SU-DHL-6 (cell line): ENCODE measurements around the gene OBSCN.

ENCODE experiments used
- H2AFZ ChIP-seq: fragments of 200-600 bp; sonication (generic); 2 replicates; pipeline ENCODE4 v1.6.1; 2014; ENCODE audit warnings: low read depth, mild to moderate bottlenecking, moderate library complexity, mixed read lengths, antibody characterized with exemption, low read length; ENCODE audit not compliant: severe bottlenecking
- H3F3A ChIP-seq: fragments of 200-600 bp; shearing (Covaris generic); 2 replicates; pipeline ENCODE4 v1.6.0; 2016; ENCODE audit warnings: antibody characterized with exemption, mild to moderate bottlenecking; ENCODE audit not compliant: insufficient read depth
- H3K27ac ChIP-seq: fragments of 200-600 bp; sonication (generic); 2 replicates; pipeline ENCODE4 v1.5.1; 2016; ENCODE audit warnings: low read depth, mild to moderate bottlenecking, low read length, moderate library complexity, mixed read lengths
- H3K27me3 ChIP-seq: fragments of 200-600 bp; sonication (generic), shearing (Covaris generic); 2 replicates; pipeline ENCODE4 v1.6.0; 2014; ENCODE audit warnings: mild to moderate bottlenecking, low read length
- H3K36me3 ChIP-seq: fragments of 200-600 bp; sonication (generic); 2 replicates; pipeline ENCODE4 v1.6.1; 2014; ENCODE audit warnings: mild to moderate bottlenecking, low read length, mixed read lengths
- H3K4me2 ChIP-seq: fragments of 300-600, 200-600 bp; shearing (Covaris generic), sonication (generic); 2 replicates; pipeline ENCODE4 v1.6.0; 2014; ENCODE audit warnings: low read length, low read depth, mild to moderate bottlenecking; ENCODE audit not compliant: poor library complexity, severe bottlenecking
- H3K4me3 ChIP-seq: fragments of 200-600 bp; sonication (generic); 2 replicates; pipeline ENCODE4 v1.5.1; 2014; ENCODE audit warnings: antibody characterized with exemption, low read length, mild to moderate bottlenecking, mixed read lengths; ENCODE audit not compliant: insufficient read depth, poor library complexity, severe bottlenecking
- H3K79me2 ChIP-seq: fragments of 200-600 bp; sonication (generic); 2 replicates; pipeline ENCODE4 v1.6.1; 2014; ENCODE audit warnings: mild to moderate bottlenecking, low read length, moderate library complexity; ENCODE audit not compliant: insufficient read depth
- H3K9ac ChIP-seq: fragments of 200-600 bp; sonication (generic); 2 replicates; pipeline ENCODE4 v1.7.0; 2014; ENCODE audit warnings: mild to moderate bottlenecking, low read length
- H3K9me2 ChIP-seq: fragments of 200-600 bp; sonication (generic); replicated peaks from 2 replicates; pipeline ENCODE4 v1.6.1; 2014; ENCODE audit warnings: low read length; ENCODE audit not compliant: insufficient read depth
- H3K9me3 ChIP-seq: fragments of 200-600 bp; sonication (generic); 2 replicates; pipeline ENCODE4 v1.6.1; 2014; ENCODE audit warnings: low read length, mixed read lengths; ENCODE audit not compliant: insufficient read depth
- H4K20me1 ChIP-seq: fragments of 200-600 bp; sonication (generic); 2 replicates; pipeline ENCODE4 v1.6.1; 2014; ENCODE audit warnings: low read depth, mild to moderate bottlenecking, antibody characterized with exemption, low read length, moderate library complexity, mixed read lengths
- EZH2phosphoT487 ChIP-seq: fragments of 200-600 bp; sonication (generic), shearing (Covaris generic); conservative IDR thresholded peaks from 2 replicates; pipeline ENCODE4 v1.6.1; 2018; ENCODE audit warnings: mild to moderate bottlenecking, antibody characterized with exemption, low read length, moderate library complexity, mixed read lengths
- TF ChIP-seq, protein P1 (sequence below): fragments of 200-600 bp; sonication (generic); IDR thresholded peaks from one replicate; pipeline ENCODE4 v1.5.1; 2017; ENCODE audit warnings: antibody characterized with exemption, mild to moderate bottlenecking, low read length, moderate library complexity; ENCODE audit not compliant: insufficient read depth, poor library complexity, severe bottlenecking

Gene OBSCN

DNA sequence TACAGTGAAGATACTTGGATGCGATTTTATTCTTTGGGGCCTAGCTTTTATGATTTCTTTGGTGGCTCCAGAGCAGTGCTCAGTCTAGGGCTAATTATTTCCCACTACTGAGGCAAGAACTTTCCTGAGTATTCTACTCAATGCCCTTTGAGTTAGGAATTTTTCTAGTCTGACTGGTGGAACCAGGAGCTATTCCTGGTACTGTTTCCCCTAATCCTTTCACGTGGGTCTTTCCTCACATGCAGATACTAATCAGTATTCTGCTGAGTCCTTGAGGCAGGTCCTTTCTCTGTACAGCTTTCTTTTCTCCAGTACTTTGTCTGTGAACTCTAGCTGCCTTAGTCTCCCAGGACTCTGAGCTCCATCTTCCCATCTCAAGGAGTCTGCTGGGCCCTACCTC, 122.0 kb downstream of the OBSCN start:
- Histone ChIP-seq H3K9ac (no peak overlapping the region), H2AFZ (no peak overlapping the region), H3K4me2 (no peak overlapping the region), H3K9me3 (no peaks in the 10 kb centered on the region), H3K36me3 (no peaks in the 10 kb centered on the region), H3K79me2 (no peaks in the 10 kb centered on the region), H4K20me1 (no peaks in the 10 kb centered on the region), H3K27ac (no peak overlapping the region), H3K27me3 (no peaks in the 10 kb centered on the region), H3F3A (no peaks in the 10 kb centered on the region), H3K9me2 (no peaks in the 10 kb centered on the region), H3K4me3 (no peak overlapping the region)
- TF ChIP-seq EZH2phosphoT487: no peak
- TF ChIP-seq, protein P1, sequence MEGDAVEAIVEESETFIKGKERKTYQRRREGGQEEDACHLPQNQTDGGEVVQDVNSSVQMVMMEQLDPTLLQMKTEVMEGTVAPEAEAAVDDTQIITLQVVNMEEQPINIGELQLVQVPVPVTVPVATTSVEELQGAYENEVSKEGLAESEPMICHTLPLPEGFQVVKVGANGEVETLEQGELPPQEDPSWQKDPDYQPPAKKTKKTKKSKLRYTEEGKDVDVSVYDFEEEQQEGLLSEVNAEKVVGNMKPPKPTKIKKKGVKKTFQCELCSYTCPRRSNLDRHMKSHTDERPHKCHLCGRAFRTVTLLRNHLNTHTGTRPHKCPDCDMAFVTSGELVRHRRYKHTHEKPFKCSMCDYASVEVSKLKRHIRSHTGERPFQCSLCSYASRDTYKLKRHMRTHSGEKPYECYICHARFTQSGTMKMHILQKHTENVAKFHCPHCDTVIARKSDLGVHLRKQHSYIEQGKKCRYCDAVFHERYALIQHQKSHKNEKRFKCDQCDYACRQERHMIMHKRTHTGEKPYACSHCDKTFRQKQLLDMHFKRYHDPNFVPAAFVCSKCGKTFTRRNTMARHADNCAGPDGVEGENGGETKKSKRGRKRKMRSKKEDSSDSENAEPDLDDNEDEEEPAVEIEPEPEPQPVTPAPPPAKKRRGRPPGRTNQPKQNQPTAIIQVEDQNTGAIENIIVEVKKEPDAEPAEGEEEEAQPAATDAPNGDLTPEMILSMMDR: no peak

DNA sequence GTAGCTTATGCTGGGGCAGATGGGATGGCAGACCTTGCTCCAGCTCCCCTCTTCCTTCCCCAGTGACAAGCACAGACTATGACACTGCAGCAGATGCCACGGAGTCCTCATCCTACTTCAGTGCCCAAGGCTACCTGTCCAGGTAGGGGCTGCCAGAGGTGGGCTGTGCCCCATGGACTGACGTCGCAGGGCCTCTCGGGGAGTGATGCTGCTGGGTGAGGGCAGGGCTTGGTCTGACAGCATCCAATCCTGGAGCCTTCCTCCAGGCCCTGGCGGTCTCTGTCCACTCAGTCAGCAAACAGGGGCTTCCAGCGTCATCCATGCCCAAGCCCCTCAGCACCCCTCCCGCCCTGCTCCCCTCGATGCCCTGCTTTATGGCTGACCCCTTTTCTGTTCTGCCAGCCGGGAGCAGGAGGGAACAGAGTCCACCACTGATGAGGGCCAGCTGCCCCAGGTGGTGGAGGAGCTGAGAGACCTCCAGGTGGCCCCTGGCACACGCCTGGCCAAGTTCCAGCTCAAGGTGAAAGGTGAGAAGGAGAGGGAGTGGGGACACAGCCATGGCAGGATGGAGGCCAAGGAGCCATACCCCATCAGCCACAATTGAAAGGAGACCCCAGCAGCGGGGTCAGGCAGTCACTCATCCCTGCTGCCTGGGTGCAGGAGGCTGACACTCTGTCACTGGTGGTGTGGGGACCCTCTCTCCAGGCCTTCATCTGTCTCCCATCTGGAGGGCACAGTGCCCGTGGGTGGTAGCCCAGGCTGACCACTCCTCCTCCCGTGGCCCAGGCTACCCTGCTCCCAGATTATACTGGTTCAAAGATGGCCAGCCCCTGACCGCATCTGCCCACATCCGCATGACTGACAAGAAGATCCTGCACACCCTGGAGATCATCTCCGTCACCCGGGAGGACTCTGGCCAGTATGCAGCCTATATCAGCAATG, 125.2 kb downstream of the OBSCN start:
- no peak overlapping the region for H2AFZ ChIP-seq
- H3F3A ChIP-seq: no peaks in the 10 kb centered on the region
- no peak overlapping the region for H3K4me3 ChIP-seq
- H4K20me1 ChIP-seq: no peaks in the 10 kb centered on the region
- H3K27me3 ChIP-seq: no peaks in the 10 kb centered on the region
- H3K9me2 ChIP-seq: no peaks in the 10 kb centered on the region
- H3K36me3 ChIP-seq: no peaks in the 10 kb centered on the region
- no peak overlapping the region for H3K4me2 ChIP-seq
- no peaks in the 10 kb centered on the region for H3K9me3 ChIP-seq
- no peak overlapping the region for H3K9ac ChIP-seq
- no peaks in the 10 kb centered on the region for H3K79me2 ChIP-seq
- TF ChIP-seq, protein P1: no peak
- no peak for TF ChIP-seq EZH2phosphoT487
- no peak overlapping the region for H3K27ac ChIP-seq

DNA sequence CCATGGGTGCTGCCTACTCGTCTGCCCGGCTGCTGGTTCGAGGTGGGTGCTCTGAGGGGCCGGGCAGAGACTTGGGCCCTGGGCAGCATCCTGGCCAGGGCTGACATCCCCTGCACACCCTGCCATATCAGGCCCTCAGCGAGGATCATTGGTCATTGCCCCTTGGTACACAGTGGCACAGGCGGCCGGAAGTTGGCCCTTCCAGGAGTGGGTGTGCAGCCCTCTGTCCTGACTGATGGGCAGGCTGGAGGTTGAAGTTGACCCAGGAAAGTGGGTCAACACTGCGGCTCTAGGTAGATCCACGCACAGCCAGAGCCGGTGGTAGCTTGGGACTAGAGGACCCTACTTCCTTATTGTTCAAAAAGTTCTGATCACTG, 125.9 kb downstream of the OBSCN start:
- H3K27me3 ChIP-seq: no peaks in the 10 kb centered on the region
- no peak overlapping the region for H3K4me2 ChIP-seq
- no peaks in the 10 kb centered on the region for H3K9me3 ChIP-seq
- H3K9ac ChIP-seq: no peak overlapping the region
- H3K36me3 ChIP-seq: no peaks in the 10 kb centered on the region
- H3K9me2 ChIP-seq: no peaks in the 10 kb centered on the region
- no peak overlapping the region for H3K27ac ChIP-seq
- no peaks in the 10 kb centered on the region for H3K79me2 ChIP-seq
- TF ChIP-seq EZH2phosphoT487: no peak
- TF ChIP-seq, protein P1: no peak
- no peaks in the 10 kb centered on the region for H3F3A ChIP-seq
- H3K4me3 ChIP-seq: no peak overlapping the region
- H4K20me1 ChIP-seq: no peaks in the 10 kb centered on the region
- H2AFZ ChIP-seq: no peak overlapping the region
